WTC11 (cell line): ENCODE results near the gene ITGA8. TPM values are rescaled to one million over a fixed set of nuclear protein-coding genes. Genes with fewer than 3 reads are reported as not detected.

ENCODE experiments used
- ATAC-seq: fragments of 200-7000 bp; cut with Tn5 transposase; 2 replicates; pipeline ENCODE4 v1.10.0; 2021; ENCODE audit warnings: mild to moderate bottlenecking, moderate library complexity
- CTCF ChIA-PET: fragments of 300-600 bp; sonication (Branson Sonifier 250); formaldehyde crosslinking; loops from one replicate; lab custom pipeline; 2021; ENCODE audit warnings: antibody characterized with exemption; lab: Charles Lee
- POLR2A ChIA-PET: fragments of 350-600 bp; sonication (Branson Sonifier 250); formaldehyde crosslinking; loops from one replicate; lab custom pipeline; 2021; ENCODE audit warnings: antibody characterized with exemption; lab: Charles Lee
- DNase-seq: peaks from one replicate; pipeline ENCODE4 v3.0.0; 2021; ENCODE audit warnings: low spot score
- H3K27ac Mint-ChIP-seq: 2 replicates; pipeline ENCODE4 v1.8.0; 2021; ENCODE audit warnings: mixed read lengths
- H3K27me3 Mint-ChIP-seq: 2 replicates; pipeline ENCODE4 v1.8.0; 2021; ENCODE audit warnings: low read depth, mild to moderate bottlenecking, moderate library complexity, mixed read lengths
- H3K36me3 Mint-ChIP-seq: 2 replicates; pipeline ENCODE4 v1.8.0; 2021; ENCODE audit warnings: mixed read lengths
- H3K4me1 Mint-ChIP-seq: 2 replicates; pipeline ENCODE4 v1.8.0; 2022; ENCODE audit warnings: mixed read lengths
- H3K4me3 Mint-ChIP-seq: 2 replicates; pipeline ENCODE4 v1.8.0; 2021; ENCODE audit warnings: mild to moderate bottlenecking, moderate library complexity, mixed read lengths
- H3K9me3 Mint-ChIP-seq: 2 replicates; pipeline ENCODE4 v1.8.0; 2021; ENCODE audit warnings: mixed read lengths
- CDX4 ChIP-seq: fragments of 250-450 bp; sonication (Bioruptor Pico); IDR thresholded peaks from 2 replicates; pipeline ENCODE4 v1.9.0; 2021; ENCODE audit warnings: moderate library complexity, mild to moderate bottlenecking, inconsistent platforms, borderline replicate concordance
- E2F4 ChIP-seq: sonication (generic); formaldehyde crosslinking; IDR thresholded peaks from 2 replicates; pipeline ENCODE4 v1.8.1; 2022; ENCODE audit warnings: low read depth, mild to moderate bottlenecking, moderate library complexity, missing genetic modification reagents, borderline replicate concordance
- E2F5 ChIP-seq: sonication (generic); formaldehyde crosslinking; IDR thresholded peaks from 2 replicates; pipeline ENCODE4 v1.8.1; 2022; ENCODE audit warnings: mild to moderate bottlenecking, moderate library complexity, missing genetic modification reagents
- ERG ChIP-seq: fragments of 250-450 bp; sonication (Bioruptor Pico); IDR thresholded peaks from 2 replicates; pipeline ENCODE4 v1.8.0; 2021; ENCODE audit warnings: mild to moderate bottlenecking
- ESRRA ChIP-seq: sonication (generic); formaldehyde crosslinking; IDR thresholded peaks from 2 replicates; pipeline ENCODE4 v1.8.1; 2022; ENCODE audit warnings: mild to moderate bottlenecking, missing genetic modification reagents, borderline replicate concordance
- FOXK1 ChIP-seq: sonication (generic); formaldehyde crosslinking; IDR thresholded peaks from 2 replicates; pipeline ENCODE4 v1.8.0; 2022; ENCODE audit warnings: mild to moderate bottlenecking, moderate library complexity, missing genetic modification reagents
- GTF2I ChIP-seq: fragments of 250-450 bp; sonication (Bioruptor Pico); conservative IDR thresholded peaks from 2 replicates; pipeline ENCODE4 v1.4.0; 2021; ENCODE audit warnings: mild to moderate bottlenecking
- JAZF1 ChIP-seq: fragments of 250-450 bp; sonication (Bioruptor Pico); IDR thresholded peaks from 2 replicates; pipeline ENCODE4 v1.9.0; 2021; ENCODE audit warnings: moderate library complexity, mild to moderate bottlenecking, inconsistent platforms
- MLX ChIP-seq: sonication (generic); formaldehyde crosslinking; IDR thresholded peaks from 2 replicates; pipeline ENCODE4 v1.8.1; 2023; ENCODE audit warnings: mild to moderate bottlenecking, missing genetic modification reagents, moderate library complexity
- NFYB ChIP-seq: sonication (generic); formaldehyde crosslinking; conservative IDR thresholded peaks from 2 replicates; pipeline ENCODE4 v1.8.0; 2022; ENCODE audit warnings: low read depth, missing genetic modification reagents
- NR2C2 ChIP-seq: sonication (generic); formaldehyde crosslinking; IDR thresholded peaks from 2 replicates; pipeline ENCODE4 v1.8.0; 2022; ENCODE audit warnings: mild to moderate bottlenecking, missing genetic modification reagents
- PREB ChIP-seq: sonication (generic); formaldehyde crosslinking; IDR thresholded peaks from 2 replicates; pipeline ENCODE4 v1.8.1; 2022; ENCODE audit warnings: mild to moderate bottlenecking, missing genetic modification reagents, moderate library complexity, borderline replicate concordance
- RORB ChIP-seq: fragments of 250-450 bp; sonication (Bioruptor Pico); IDR thresholded peaks from 2 replicates; pipeline ENCODE4 v1.9.0; 2021; ENCODE audit warnings: mild to moderate bottlenecking
- SMAD3 ChIP-seq: sonication (generic); formaldehyde crosslinking; IDR thresholded peaks from 2 replicates; pipeline ENCODE4 v1.8.0; 2022; ENCODE audit warnings: missing genetic modification reagents, mild to moderate bottlenecking, borderline replicate concordance
- SMAD4 ChIP-seq: sonication (generic); formaldehyde crosslinking; IDR thresholded peaks from 2 replicates; pipeline ENCODE4 v1.8.0; 2022; ENCODE audit warnings: mild to moderate bottlenecking, missing genetic modification reagents
- TCF7 ChIP-seq: sonication (generic); formaldehyde crosslinking; IDR thresholded peaks from 2 replicates; pipeline ENCODE4 v1.8.0; 2022; ENCODE audit warnings: mild to moderate bottlenecking, low read depth, missing genetic modification reagents, moderate library complexity
- TP53 ChIP-seq: sonication (generic); formaldehyde crosslinking; IDR thresholded peaks from 2 replicates; pipeline ENCODE4 v1.8.1; 2023; ENCODE audit warnings: mild to moderate bottlenecking, missing genetic modification reagents
- USF1 ChIP-seq: sonication (generic); formaldehyde crosslinking; IDR thresholded peaks from 2 replicates; pipeline ENCODE4 v1.8.0; 2022; ENCODE audit warnings: mild to moderate bottlenecking, missing genetic modification reagents
- ZBTB43 ChIP-seq: sonication (generic); formaldehyde crosslinking; IDR thresholded peaks from 2 replicates; pipeline ENCODE4 v1.8.1; 2023; ENCODE audit warnings: mild to moderate bottlenecking, missing genetic modification reagents
- ZNF396 ChIP-seq: fragments of 250-450 bp; sonication (Bioruptor Pico); IDR thresholded peaks from 2 replicates; pipeline ENCODE4 v1.8.0; 2021; ENCODE audit warnings: mild to moderate bottlenecking, moderate library complexity, borderline replicate concordance
- ZNF423 ChIP-seq: fragments of 250-450 bp; sonication (Bioruptor Pico); IDR thresholded peaks from 2 replicates; pipeline ENCODE4 v2.1.2; 2022; ENCODE audit warnings: mild to moderate bottlenecking, moderate library complexity
- ZSCAN18 ChIP-seq: fragments of 250-450 bp; sonication (Bioruptor Pico); IDR thresholded peaks from 2 replicates; pipeline ENCODE4 v2.1.2; 2022; ENCODE audit warnings: mild to moderate bottlenecking, moderate library complexity
- total RNA-seq: library from RNA; stranded (reverse); gene quantifications from 3 replicates; pipeline ENCODE4 v1.2.3, GENCODE V29; 2021

The ITGA8 gene
- total RNA-seq, 1 experiment from 2014 or later: not detected

GRCh38 chr10:15652757-15653156 lies 67.0 kb downstream of the ITGA8 start:
- TF ChIP-seq NFYB (CRISPR knock-in tag): no peak
- no peak for TF ChIP-seq ESRRA (CRISPR knock-in tag)
- TF ChIP-seq JAZF1 (CRISPR knock-in tag): no peak
- no peak for TF ChIP-seq ZBTB43 (CRISPR knock-in tag)
- TF ChIP-seq SMAD4: no peak
- no peak for TF ChIP-seq FOXK1 (CRISPR knock-in tag)
- no peak for TF ChIP-seq SMAD3 (CRISPR knock-in tag)

GRCh38 chr10:15652117-15652516 lies 67.6 kb downstream of the ITGA8 start:
- ChIA-PET CTCF (interaction anchor here (1.0 to 1.1 kb wide), 2 partner anchors 9 to 67 kb away, joined by 4 to 5 read pairs; partner anchors contain the start of gene ITGA8), POLR2A (no interaction called here)
- TF ChIP-seq GTF2I (CRISPR knock-in tag) (no peak), ZSCAN18 (CRISPR knock-in tag) (no peak), CDX4 (CRISPR knock-in tag) (no peak), MLX (CRISPR knock-in tag) (no peak), ERG (CRISPR knock-in tag) (no peak), TCF7 (no peak), E2F5 (no peak), FOXK1 (CRISPR knock-in tag) (no peak), RORB (CRISPR knock-in tag) (no peak)
- no peak overlapping the region for H3K4me3 Mint-ChIP-seq
- no peak for DNase-seq
- no peaks in the 10 kb centered on the region for H3K9me3 Mint-ChIP-seq
- peaks cover 3% of the 10 kb centered on the region; the same call in 1 of the 2 replicates for H3K4me1 Mint-ChIP-seq
- no peaks in the 10 kb centered on the region for H3K36me3 Mint-ChIP-seq
- no peaks in the 10 kb centered on the region for H3K27me3 Mint-ChIP-seq
- no peak for ATAC-seq
- H3K27ac Mint-ChIP-seq: no peak overlapping the region

More at GRCh38 chr10:15652757-15653156, 67.0 kb downstream of the ITGA8 start:
- DNase-seq (no peak), ATAC-seq (no peak; the same call in 1 of the 2 replicates)
- POLR2A ChIA-PET: no interaction called here
- Mint-ChIP-seq H3K4me1 (peaks cover 3% of the 10 kb centered on the region; the same call in 1 of the 2 replicates), H3K36me3 (no peaks in the 10 kb centered on the region), H3K27me3 (no peaks in the 10 kb centered on the region), H3K9me3 (no peaks in the 10 kb centered on the region), H3K27ac (no peak overlapping the region), H3K4me3 (no peak overlapping the region)
- CTCF ChIA-PET: interaction anchor here (1.0 to 1.1 kb wide), 2 partner anchors 8 to 67 kb away, joined by 4 to 5 read pairs; partner anchors contain the start of gene ITGA8

GRCh38 chr10:15651175-15651574 lies 68.5 kb downstream of the ITGA8 start:
- Mint-ChIP-seq H3K4me1 (peaks cover 3% of the 10 kb centered on the region; the same call in 1 of the 2 replicates), H3K27ac (no peak overlapping the region), H3K27me3 (no peaks in the 10 kb centered on the region), H3K4me3 (no peak overlapping the region), H3K36me3 (no peaks in the 10 kb centered on the region), H3K9me3 (no peaks in the 10 kb centered on the region)
- DNase-seq (no peak), ATAC-seq (no peak)
- POLR2A ChIA-PET: no interaction called here
- CTCF ChIA-PET: no interaction called here
- no peak for TF ChIP-seq ZNF423 (CRISPR knock-in tag)
- no peak for TF ChIP-seq NR2C2 (CRISPR knock-in tag)
- no peak for TF ChIP-seq FOXK1 (CRISPR knock-in tag)
- TF ChIP-seq USF1 (CRISPR knock-in tag): no peak
- no peak for TF ChIP-seq E2F4 (CRISPR knock-in tag)
- no peak for TF ChIP-seq PREB
- no peak for TF ChIP-seq TP53 (CRISPR knock-in tag)
- no peak for TF ChIP-seq ZNF396 (CRISPR knock-in tag)
